Mesenteric fat pad (tissue), 1 donor: ENCODE results near the gene PEPD. TPM values are rescaled to one million over a fixed set of nuclear protein-coding genes. Genes with fewer than 3 reads are reported as not detected.

Experiments
- DNase-seq: peaks from one replicate; pipeline ENCODE4 v3.0.0-alpha.2; 2020; ENCODE audit warnings: low spot score
- total RNA-seq: library from RNA; stranded (reverse); fragmentation: NEBNext Ultra II Directional; extraction: Animal tissue kit (Norgen Biotek cat#: 25700); gene quantifications from one replicate; pipeline ENCODE4 v1.2.1, GENCODE V29; 2021
- donor health status: DM: yes; HTN: yes; CAD: no.

The PEPD gene
- total RNA-seq, 1 donor from 2014 or later: 97.0 TPM

- no peak for DNase-seq
These were observed 112.8 kb downstream of the PEPD start for GRCh38 chr19:33408538-33409434.

GRCh38 chr19:33408116-33408515, 113.5 kb downstream of the PEPD start:
- no peak for DNase-seq

- DNase-seq: no peak
These were observed 113.9 kb downstream of the PEPD start for GRCh38 chr19:33407716-33408115.

GRCh38 chr19:33407140-33407551, 114.4 kb downstream of the PEPD start:
- DNase-seq: no peak

GRCh38 chr19:33406521-33407139, 115.0 kb downstream of the PEPD start:
- no peak for DNase-seq

GRCh38 chr19:33405553-33406461, 115.8 kb downstream of the PEPD start:
- no peak for DNase-seq

GRCh38 chr19:33405254-33405552, 116.4 kb downstream of the PEPD start:
- DNase-seq: no peak

GRCh38 chr19:33404506-33405253, 116.9 kb downstream of the PEPD start:
- peak; percentile 62 for DNase-seq

- no peak for DNase-seq
These were observed 117.7 kb downstream of the PEPD start for GRCh38 chr19:33403973-33404304.

GRCh38 chr19:33403221-33403972, 118.2 kb downstream of the PEPD start:
- DNase-seq: no peak

- DNase-seq: no peak
These were observed 119.0 kb downstream of the PEPD start for GRCh38 chr19:33402421-33403220.

- DNase-seq: peak; percentile 84
These were observed 119.7 kb downstream of the PEPD start for GRCh38 chr19:33401683-33402420.

GRCh38 chr19:33400856-33401682, 120.5 kb downstream of the PEPD start:
- DNase-seq: peak; percentile 82

GRCh38 chr19:33399745-33400681, 121.6 kb downstream of the PEPD start:
- peak; percentile 82 for DNase-seq

GRCh38 chr19:33399081-33399744, 122.4 kb downstream of the PEPD start:
- no peak for DNase-seq

- peak; percentile 88 for DNase-seq
These were observed 123.1 kb downstream of the PEPD start for GRCh38 chr19:33398361-33399060.
